WTC11 (cell line): ENCODE data around the gene PSAT1. TPM values are rescaled to one million over a fixed set of nuclear protein-coding genes. Genes with fewer than 3 reads are reported as not detected.
A peak's percentile ranks its signal among the peaks of the same experiment; 100 is the strongest.

Experiments used
- ATAC-seq: fragments of 200-7000 bp; cut with Tn5 transposase; 2 replicates; pipeline ENCODE4 v1.10.0; 2021; ENCODE audit warnings: mild to moderate bottlenecking, moderate library complexity
- CTCF ChIA-PET: fragments of 300-600 bp; sonication (Branson Sonifier 250); formaldehyde crosslinking; loops from one replicate; lab custom pipeline; 2021; ENCODE audit warnings: antibody characterized with exemption; lab: Charles Lee
- POLR2A ChIA-PET: fragments of 350-600 bp; sonication (Branson Sonifier 250); formaldehyde crosslinking; loops from one replicate; lab custom pipeline; 2021; ENCODE audit warnings: antibody characterized with exemption; lab: Charles Lee
- DNase-seq: peaks from one replicate; pipeline ENCODE4 v3.0.0; 2021; ENCODE audit warnings: low spot score
- H3K27ac Mint-ChIP-seq: 2 replicates; pipeline ENCODE4 v1.8.0; 2021; ENCODE audit warnings: mixed read lengths
- H3K27me3 Mint-ChIP-seq: 2 replicates; pipeline ENCODE4 v1.8.0; 2021; ENCODE audit warnings: low read depth, mild to moderate bottlenecking, moderate library complexity, mixed read lengths
- H3K36me3 Mint-ChIP-seq: 2 replicates; pipeline ENCODE4 v1.8.0; 2021; ENCODE audit warnings: mixed read lengths
- H3K4me1 Mint-ChIP-seq: 2 replicates; pipeline ENCODE4 v1.8.0; 2022; ENCODE audit warnings: mixed read lengths
- H3K4me3 Mint-ChIP-seq: 2 replicates; pipeline ENCODE4 v1.8.0; 2021; ENCODE audit warnings: mild to moderate bottlenecking, moderate library complexity, mixed read lengths
- H3K9me3 Mint-ChIP-seq: 2 replicates; pipeline ENCODE4 v1.8.0; 2021; ENCODE audit warnings: mixed read lengths
- EMX1 ChIP-seq: fragments of 250-450 bp; sonication (Bioruptor Pico); IDR thresholded peaks from 2 replicates; pipeline ENCODE4 v1.8.0; 2021; ENCODE audit warnings: mild to moderate bottlenecking
- FOXK1 ChIP-seq: sonication (generic); formaldehyde crosslinking; IDR thresholded peaks from 2 replicates; pipeline ENCODE4 v1.8.0; 2022; ENCODE audit warnings: mild to moderate bottlenecking, moderate library complexity, missing genetic modification reagents
- FOXP1 ChIP-seq: sonication (generic); formaldehyde crosslinking; IDR thresholded peaks from 2 replicates; pipeline ENCODE4 v1.8.0; 2022; ENCODE audit warnings: missing genetic modification reagents, mild to moderate bottlenecking, moderate library complexity, borderline replicate concordance
- GTF2I ChIP-seq: fragments of 250-450 bp; sonication (Bioruptor Pico); conservative IDR thresholded peaks from 2 replicates; pipeline ENCODE4 v1.4.0; 2021; ENCODE audit warnings: mild to moderate bottlenecking
- MYBL2 ChIP-seq: sonication (generic); formaldehyde crosslinking; IDR thresholded peaks from 2 replicates; pipeline ENCODE4 v1.8.1; 2023; ENCODE audit warnings: mild to moderate bottlenecking, moderate library complexity, missing genetic modification reagents
- NR2C2 ChIP-seq: sonication (generic); formaldehyde crosslinking; IDR thresholded peaks from 2 replicates; pipeline ENCODE4 v1.8.0; 2022; ENCODE audit warnings: mild to moderate bottlenecking, missing genetic modification reagents
- OVOL2 ChIP-seq: fragments of 250-450 bp; sonication (Bioruptor Pico); IDR thresholded peaks from 2 replicates; pipeline ENCODE4 v1.9.0; 2021; ENCODE audit warnings: mild to moderate bottlenecking, borderline replicate concordance
- RELA ChIP-seq: sonication (generic); formaldehyde crosslinking; IDR thresholded peaks from 2 replicates; pipeline ENCODE4 v1.8.1; 2022; ENCODE audit warnings: missing genetic modification reagents, mild to moderate bottlenecking, borderline replicate concordance
- TP53 ChIP-seq: sonication (generic); formaldehyde crosslinking; IDR thresholded peaks from 2 replicates; pipeline ENCODE4 v1.8.1; 2023; ENCODE audit warnings: mild to moderate bottlenecking, missing genetic modification reagents
- ZNF121 ChIP-seq: sonication (generic); formaldehyde crosslinking; IDR thresholded peaks from 2 replicates; pipeline ENCODE4 v1.8.0; 2023; ENCODE audit warnings: missing genetic modification reagents
- ZNF138 ChIP-seq: sonication (generic); formaldehyde crosslinking; conservative IDR thresholded peaks from 2 replicates; pipeline ENCODE4 v1.8.1; 2022; ENCODE audit warnings: mild to moderate bottlenecking, moderate library complexity, missing genetic modification reagents
- ZNF416 ChIP-seq: fragments of 250-450 bp; sonication (Bioruptor Pico); IDR thresholded peaks from 2 replicates; pipeline ENCODE4 v1.9.0; 2021; ENCODE audit warnings: mild to moderate bottlenecking, inconsistent platforms
- ZNF423 ChIP-seq: fragments of 250-450 bp; sonication (Bioruptor Pico); IDR thresholded peaks from 2 replicates; pipeline ENCODE4 v2.1.2; 2022; ENCODE audit warnings: mild to moderate bottlenecking, moderate library complexity
- total RNA-seq: library from RNA; stranded (reverse); gene quantifications from 3 replicates; pipeline ENCODE4 v1.2.3, GENCODE V29; 2021
- TF ChIP-seq, protein P1 (sequence below): sonication (generic); formaldehyde crosslinking; IDR thresholded peaks from 2 replicates; pipeline ENCODE4 v1.8.1; 2022; ENCODE audit warnings: mild to moderate bottlenecking, moderate library complexity, missing genetic modification reagents
- TF ChIP-seq, protein P2 (sequence below): fragments of 250-450 bp; sonication (Bioruptor Pico); IDR thresholded peaks from 2 replicates; pipeline ENCODE4 v1.9.0; 2021; ENCODE audit warnings: mild to moderate bottlenecking
- TF ChIP-seq, protein P3 (sequence below): sonication (generic); formaldehyde crosslinking; IDR thresholded peaks from 2 replicates; pipeline ENCODE4 v1.8.1; 2023; ENCODE audit warnings: mild to moderate bottlenecking, missing genetic modification reagents, moderate library complexity
- TF ChIP-seq, protein P4 (sequence below): sonication (generic); formaldehyde crosslinking; IDR thresholded peaks from 2 replicates; pipeline ENCODE4 v1.8.0; 2022; ENCODE audit warnings: missing genetic modification reagents
- TF ChIP-seq, protein P5 (sequence below): sonication (generic); formaldehyde crosslinking; IDR thresholded peaks from 2 replicates; pipeline ENCODE4 v1.8.0; 2023; ENCODE audit warnings: missing genetic modification reagents
- TF ChIP-seq, protein P6 (sequence below): sonication (generic); formaldehyde crosslinking; IDR thresholded peaks from 2 replicates; pipeline ENCODE4 v1.8.0; 2023; ENCODE audit warnings: missing genetic modification reagents, mild to moderate bottlenecking, borderline replicate concordance
- TF ChIP-seq, protein P7 (sequence below): sonication (generic); formaldehyde crosslinking; IDR thresholded peaks from 2 replicates; pipeline ENCODE4 v1.8.0; 2022; ENCODE audit warnings: mild to moderate bottlenecking, missing genetic modification reagents

Gene PSAT1
- total RNA-seq, 1 experiment from 2014 or later: 240 TPM

DNA sequence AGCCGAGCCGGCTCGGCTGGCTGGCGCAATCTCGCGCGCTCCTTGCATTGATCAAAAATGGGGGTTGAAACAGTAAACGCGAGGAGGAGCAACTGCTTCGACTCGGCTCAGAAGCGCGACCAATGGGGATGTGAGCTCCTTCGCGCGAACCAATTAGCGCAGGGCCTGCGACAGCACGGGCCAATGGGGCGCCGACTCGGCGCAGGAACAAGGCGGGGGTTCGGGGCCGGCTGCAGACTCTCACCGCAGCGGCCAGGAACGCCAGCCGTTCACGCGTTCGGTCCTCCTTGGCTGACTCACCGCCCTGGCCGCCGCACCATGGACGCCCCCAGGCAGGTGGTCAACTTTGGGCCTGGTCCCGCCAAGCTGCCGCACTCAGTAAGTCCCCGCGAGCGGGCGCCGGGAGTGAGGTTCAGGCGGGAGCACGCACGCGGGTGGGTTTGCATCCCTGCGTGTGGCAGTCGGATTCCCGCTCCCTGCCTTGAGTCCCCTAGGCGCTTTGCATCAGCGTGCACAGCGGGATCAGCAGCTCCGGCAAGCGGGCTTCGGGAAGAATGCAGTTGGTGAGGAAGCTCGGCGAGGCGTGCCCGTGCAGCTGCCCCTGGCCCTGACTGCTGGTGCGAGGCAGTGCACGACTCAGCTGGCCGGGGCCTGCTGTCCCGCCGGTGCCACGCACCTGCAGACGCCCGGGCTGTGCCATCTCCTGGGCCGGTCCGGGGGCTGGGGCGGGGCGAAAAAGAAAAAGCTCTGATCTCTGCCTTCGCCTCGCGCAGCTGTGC, at the start of gene PSAT1 (continued):
- TF ChIP-seq, protein P1, sequence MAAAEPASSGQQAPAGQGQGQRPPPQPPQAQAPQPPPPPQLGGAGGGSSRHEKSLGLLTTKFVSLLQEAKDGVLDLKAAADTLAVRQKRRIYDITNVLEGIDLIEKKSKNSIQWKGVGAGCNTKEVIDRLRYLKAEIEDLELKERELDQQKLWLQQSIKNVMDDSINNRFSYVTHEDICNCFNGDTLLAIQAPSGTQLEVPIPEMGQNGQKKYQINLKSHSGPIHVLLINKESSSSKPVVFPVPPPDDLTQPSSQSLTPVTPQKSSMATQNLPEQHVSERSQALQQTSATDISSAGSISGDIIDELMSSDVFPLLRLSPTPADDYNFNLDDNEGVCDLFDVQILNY (CRISPR knock-in tag): peak; percentile 62; the same call in 1 of the 2 replicates
- TF ChIP-seq NR2C2 (CRISPR knock-in tag) (no peak), ZNF138 (CRISPR knock-in tag) (peak; percentile 53; the same call in 1 of the 2 replicates), FOXP1 (peak; percentile 95), FOXK1 (CRISPR knock-in tag) (peak; percentile 71)
- TF ChIP-seq, protein P2, sequence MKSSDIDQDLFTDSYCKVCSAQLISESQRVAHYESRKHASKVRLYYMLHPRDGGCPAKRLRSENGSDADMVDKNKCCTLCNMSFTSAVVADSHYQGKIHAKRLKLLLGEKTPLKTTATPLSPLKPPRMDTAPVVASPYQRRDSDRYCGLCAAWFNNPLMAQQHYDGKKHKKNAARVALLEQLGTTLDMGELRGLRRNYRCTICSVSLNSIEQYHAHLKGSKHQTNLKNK (CRISPR knock-in tag): no peak
- TF ChIP-seq, protein P3, sequence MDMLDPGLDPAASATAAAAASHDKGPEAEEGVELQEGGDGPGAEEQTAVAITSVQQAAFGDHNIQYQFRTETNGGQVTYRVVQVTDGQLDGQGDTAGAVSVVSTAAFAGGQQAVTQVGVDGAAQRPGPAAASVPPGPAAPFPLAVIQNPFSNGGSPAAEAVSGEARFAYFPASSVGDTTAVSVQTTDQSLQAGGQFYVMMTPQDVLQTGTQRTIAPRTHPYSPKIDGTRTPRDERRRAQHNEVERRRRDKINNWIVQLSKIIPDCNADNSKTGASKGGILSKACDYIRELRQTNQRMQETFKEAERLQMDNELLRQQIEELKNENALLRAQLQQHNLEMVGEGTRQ (CRISPR knock-in tag): no peak; the same call in 1 of the 2 replicates
- TF ChIP-seq, protein P4, sequence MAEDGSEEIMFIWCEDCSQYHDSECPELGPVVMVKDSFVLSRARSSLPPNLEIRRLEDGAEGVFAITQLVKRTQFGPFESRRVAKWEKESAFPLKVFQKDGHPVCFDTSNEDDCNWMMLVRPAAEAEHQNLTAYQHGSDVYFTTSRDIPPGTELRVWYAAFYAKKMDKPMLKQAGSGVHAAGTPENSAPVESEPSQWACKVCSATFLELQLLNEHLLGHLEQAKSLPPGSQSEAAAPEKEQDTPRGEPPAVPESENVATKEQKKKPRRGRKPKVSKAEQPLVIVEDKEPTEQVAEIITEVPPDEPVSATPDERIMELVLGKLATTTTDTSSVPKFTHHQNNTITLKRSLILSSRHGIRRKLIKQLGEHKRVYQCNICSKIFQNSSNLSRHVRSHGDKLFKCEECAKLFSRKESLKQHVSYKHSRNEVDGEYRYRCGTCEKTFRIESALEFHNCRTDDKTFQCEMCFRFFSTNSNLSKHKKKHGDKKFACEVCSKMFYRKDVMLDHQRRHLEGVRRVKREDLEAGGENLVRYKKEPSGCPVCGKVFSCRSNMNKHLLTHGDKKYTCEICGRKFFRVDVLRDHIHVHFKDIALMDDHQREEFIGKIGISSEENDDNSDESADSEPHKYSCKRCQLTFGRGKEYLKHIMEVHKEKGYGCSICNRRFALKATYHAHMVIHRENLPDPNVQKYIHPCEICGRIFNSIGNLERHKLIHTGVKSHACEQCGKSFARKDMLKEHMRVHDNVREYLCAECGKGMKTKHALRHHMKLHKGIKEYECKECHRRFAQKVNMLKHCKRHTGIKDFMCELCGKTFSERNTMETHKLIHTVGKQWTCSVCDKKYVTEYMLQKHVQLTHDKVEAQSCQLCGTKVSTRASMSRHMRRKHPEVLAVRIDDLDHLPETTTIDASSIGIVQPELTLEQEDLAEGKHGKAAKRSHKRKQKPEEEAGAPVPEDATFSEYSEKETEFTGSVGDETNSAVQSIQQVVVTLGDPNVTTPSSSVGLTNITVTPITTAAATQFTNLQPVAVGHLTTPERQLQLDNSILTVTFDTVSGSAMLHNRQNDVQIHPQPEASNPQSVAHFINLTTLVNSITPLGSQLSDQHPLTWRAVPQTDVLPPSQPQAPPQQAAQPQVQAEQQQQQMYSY (CRISPR knock-in tag): peak; percentile 36
- TF ChIP-seq, protein P5, sequence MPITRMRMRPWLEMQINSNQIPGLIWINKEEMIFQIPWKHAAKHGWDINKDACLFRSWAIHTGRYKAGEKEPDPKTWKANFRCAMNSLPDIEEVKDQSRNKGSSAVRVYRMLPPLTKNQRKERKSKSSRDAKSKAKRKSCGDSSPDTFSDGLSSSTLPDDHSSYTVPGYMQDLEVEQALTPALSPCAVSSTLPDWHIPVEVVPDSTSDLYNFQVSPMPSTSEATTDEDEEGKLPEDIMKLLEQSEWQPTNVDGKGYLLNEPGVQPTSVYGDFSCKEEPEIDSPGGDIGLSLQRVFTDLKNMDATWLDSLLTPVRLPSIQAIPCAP: 0 out of 2 replicates have a peak, but pooled peaks have one; percentile 63
- TF ChIP-seq, protein P6, sequence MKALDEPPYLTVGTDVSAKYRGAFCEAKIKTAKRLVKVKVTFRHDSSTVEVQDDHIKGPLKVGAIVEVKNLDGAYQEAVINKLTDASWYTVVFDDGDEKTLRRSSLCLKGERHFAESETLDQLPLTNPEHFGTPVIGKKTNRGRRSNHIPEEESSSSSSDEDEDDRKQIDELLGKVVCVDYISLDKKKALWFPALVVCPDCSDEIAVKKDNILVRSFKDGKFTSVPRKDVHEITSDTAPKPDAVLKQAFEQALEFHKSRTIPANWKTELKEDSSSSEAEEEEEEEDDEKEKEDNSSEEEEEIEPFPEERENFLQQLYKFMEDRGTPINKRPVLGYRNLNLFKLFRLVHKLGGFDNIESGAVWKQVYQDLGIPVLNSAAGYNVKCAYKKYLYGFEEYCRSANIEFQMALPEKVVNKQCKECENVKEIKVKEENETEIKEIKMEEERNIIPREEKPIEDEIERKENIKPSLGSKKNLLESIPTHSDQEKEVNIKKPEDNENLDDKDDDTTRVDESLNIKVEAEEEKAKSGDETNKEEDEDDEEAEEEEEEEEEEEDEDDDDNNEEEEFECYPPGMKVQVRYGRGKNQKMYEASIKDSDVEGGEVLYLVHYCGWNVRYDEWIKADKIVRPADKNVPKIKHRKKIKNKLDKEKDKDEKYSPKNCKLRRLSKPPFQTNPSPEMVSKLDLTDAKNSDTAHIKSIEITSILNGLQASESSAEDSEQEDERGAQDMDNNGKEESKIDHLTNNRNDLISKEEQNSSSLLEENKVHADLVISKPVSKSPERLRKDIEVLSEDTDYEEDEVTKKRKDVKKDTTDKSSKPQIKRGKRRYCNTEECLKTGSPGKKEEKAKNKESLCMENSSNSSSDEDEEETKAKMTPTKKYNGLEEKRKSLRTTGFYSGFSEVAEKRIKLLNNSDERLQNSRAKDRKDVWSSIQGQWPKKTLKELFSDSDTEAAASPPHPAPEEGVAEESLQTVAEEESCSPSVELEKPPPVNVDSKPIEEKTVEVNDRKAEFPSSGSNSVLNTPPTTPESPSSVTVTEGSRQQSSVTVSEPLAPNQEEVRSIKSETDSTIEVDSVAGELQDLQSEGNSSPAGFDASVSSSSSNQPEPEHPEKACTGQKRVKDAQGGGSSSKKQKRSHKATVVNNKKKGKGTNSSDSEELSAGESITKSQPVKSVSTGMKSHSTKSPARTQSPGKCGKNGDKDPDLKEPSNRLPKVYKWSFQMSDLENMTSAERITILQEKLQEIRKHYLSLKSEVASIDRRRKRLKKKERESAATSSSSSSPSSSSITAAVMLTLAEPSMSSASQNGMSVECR (CRISPR knock-in tag): no peak

DNA sequence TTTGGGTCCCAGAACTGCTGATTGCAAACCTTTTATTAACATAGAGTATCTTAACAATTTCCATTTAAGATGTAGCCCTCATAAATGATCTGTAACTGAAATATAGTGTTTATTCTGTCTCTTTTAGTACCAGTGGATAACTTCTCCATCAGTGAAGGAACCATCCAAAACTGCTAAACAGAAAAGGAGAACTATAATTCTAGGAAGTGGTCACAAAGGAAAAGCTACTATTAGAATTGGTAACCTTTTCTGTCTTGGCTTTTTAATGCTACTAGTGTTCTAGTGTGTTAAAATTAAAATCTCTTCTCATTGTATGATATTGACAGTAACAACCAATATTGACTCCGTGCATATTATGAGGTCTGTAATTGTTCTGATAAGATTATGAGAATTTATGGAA, 48.3 kb upstream of the PSAT1 start:
- no peak for TF ChIP-seq ZNF423 (CRISPR knock-in tag)
- TF ChIP-seq, protein P6 (CRISPR knock-in tag): no peak
- TF ChIP-seq RELA (CRISPR knock-in tag): no peak
- TF ChIP-seq ZNF121 (CRISPR knock-in tag): no peak
- TF ChIP-seq MYBL2: no peak
- TF ChIP-seq EMX1 (CRISPR knock-in tag): no peak
- no peak for TF ChIP-seq GTF2I (CRISPR knock-in tag)
- no peak for TF ChIP-seq TP53 (CRISPR knock-in tag)
- TF ChIP-seq, protein P7, sequence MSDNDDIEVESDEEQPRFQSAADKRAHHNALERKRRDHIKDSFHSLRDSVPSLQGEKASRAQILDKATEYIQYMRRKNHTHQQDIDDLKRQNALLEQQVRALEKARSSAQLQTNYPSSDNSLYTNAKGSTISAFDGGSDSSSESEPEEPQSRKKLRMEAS (CRISPR knock-in tag): no peak
- TF ChIP-seq ZNF416: no peak
- TF ChIP-seq OVOL2: no peak
- H3K27ac Mint-ChIP-seq: no peak overlapping the region
- no peak overlapping the region for H3K4me3 Mint-ChIP-seq
- H3K36me3 Mint-ChIP-seq: peaks cover 22% of the 10 kb centered on the region
- CTCF ChIA-PET: no interaction called here
- H3K27me3 Mint-ChIP-seq: no peaks in the 10 kb centered on the region
- no peaks in the 10 kb centered on the region for H3K4me1 Mint-ChIP-seq
- POLR2A ChIA-PET: interaction anchor here (1.4 kb wide), 1 partner anchor 48 kb away, joined by 5 read pairs; the partner anchor contains the start of gene PSAT1
- no peak for DNase-seq
- no peaks in the 10 kb centered on the region for H3K9me3 Mint-ChIP-seq
- ATAC-seq: no peak
